Mesendoderm (in vitro differentiated cells): ENCODE results near the gene HKDC1.

Experiments
- DNase-seq: peaks from one replicate; pipeline ENCODE4 v3.0.0; 2013
- H2AK5ac ChIP-seq: 2 replicates; pipeline ENCODE4 v1.6.1; 2013; ENCODE audit warnings: low read length, inconsistent platforms
- H2BK120ac ChIP-seq: 2 replicates; pipeline ENCODE4 v1.6.1; 2013; ENCODE audit warnings: low read depth, mild to moderate bottlenecking, low read length, moderate library complexity, mixed read lengths
- H2BK15ac ChIP-seq: replicated peaks from 2 replicates; pipeline ENCODE4 v1.6.1; 2013; ENCODE audit warnings: low read depth, mild to moderate bottlenecking, moderate library complexity
- H2BK5ac ChIP-seq: 2 replicates; pipeline ENCODE4 v1.6.1; 2013; ENCODE audit warnings: low read length, inconsistent platforms
- H3K18ac ChIP-seq: 2 replicates; pipeline ENCODE4 v1.6.1; 2013; ENCODE audit warnings: mild to moderate bottlenecking, low read length, mixed read lengths
- H3K23ac ChIP-seq: one replicate; pipeline ENCODE4 v1.6.1; 2013; ENCODE audit warnings: low read length
- H3K27ac ChIP-seq: 2 replicates; pipeline ENCODE4 v1.5.1; 2013; ENCODE audit warnings: low read depth, mild to moderate bottlenecking, inconsistent platforms, low read length, moderate library complexity
- H3K27me3 ChIP-seq: 2 replicates; pipeline ENCODE4 v1.6.1; 2013; ENCODE audit warnings: low read length, control low read depth, mild to moderate bottlenecking, inconsistent platforms; ENCODE audit not compliant: insufficient read depth, poor library complexity
- H3K36me3 ChIP-seq: 2 replicates; pipeline ENCODE4 v1.6.1; 2013; ENCODE audit warnings: low read length, inconsistent platforms; ENCODE audit not compliant: control insufficient read depth, insufficient read depth
- H3K4ac ChIP-seq: one replicate; pipeline ENCODE4 v1.6.1; 2013; ENCODE audit warnings: low read depth, mild to moderate bottlenecking, low read length, moderate library complexity
- H3K4me1 ChIP-seq: 2 replicates; pipeline ENCODE4 v1.6.1; 2013; ENCODE audit warnings: low read depth, low read length, inconsistent platforms; ENCODE audit not compliant: control insufficient read depth
- H3K4me2 ChIP-seq: 2 replicates; pipeline ENCODE4 v1.6.1; 2013; ENCODE audit warnings: low read length
- H3K4me3 ChIP-seq: 2 replicates; pipeline ENCODE4 v1.5.1; 2013; ENCODE audit warnings: mild to moderate bottlenecking, low read length
- H3K56ac ChIP-seq: one replicate; pipeline ENCODE4 v1.6.1; 2013; ENCODE audit warnings: low read length
- H3K79me1 ChIP-seq: 2 replicates; pipeline ENCODE4 v1.6.1; 2013; ENCODE audit warnings: low read length, inconsistent platforms
- H3K79me2 ChIP-seq: 2 replicates; pipeline ENCODE4 v1.6.1; 2013; ENCODE audit warnings: mild to moderate bottlenecking, low read length; ENCODE audit not compliant: control insufficient read depth, insufficient read depth
- H3K9ac ChIP-seq: 2 replicates; pipeline ENCODE4 v1.6.1; 2013; ENCODE audit warnings: low read length, inconsistent platforms
- H4K5ac ChIP-seq: one replicate; pipeline ENCODE4 v1.6.1; 2013; ENCODE audit warnings: low read length
- H4K8ac ChIP-seq: one replicate; pipeline ENCODE4 v1.6.1; 2013; ENCODE audit warnings: low read depth, mild to moderate bottlenecking, control low read depth, low read length, moderate library complexity
- whole genome bisulfite sequencing: extraction: QIAGEN DNeasy Blood & Tissue Kit; methylation state at CpG from one replicate; pipeline ENCODE4 v1.1.7; 2013; ENCODE audit warnings: low lambda C conversion rate, missing lambda C conversion rate; ENCODE audit not compliant: insufficient coverage; ENCODE audit errors: extremely low coverage; 5-methylcytosine and 5-hydroxymethylcytosine counted together

Gene HKDC1

GRCh38 chr10:69213591-69214311 is 6.4 kb upstream of the HKDC1 start:
- no peak for DNase-seq
- H3K4ac ChIP-seq: no peak overlapping the region
- no peak overlapping the region for H2BK5ac ChIP-seq
- no peaks in the 10 kb centered on the region for H3K27me3 ChIP-seq
- no peak overlapping the region for H3K23ac ChIP-seq
- no peak overlapping the region for H4K5ac ChIP-seq
- no peaks in the 10 kb centered on the region for H3K79me1 ChIP-seq
- no peak overlapping the region for H2BK15ac ChIP-seq
- WGBS: no CpG with 5 or more reads among the region's 5 CpGs
- H3K56ac ChIP-seq: no peak overlapping the region
- no peaks in the 10 kb centered on the region for H3K79me2 ChIP-seq
- H3K36me3 ChIP-seq: peaks cover 2% of the 10 kb centered on the region
- no peak overlapping the region for H3K4me3 ChIP-seq
- no peak overlapping the region for H4K8ac ChIP-seq
- H3K18ac ChIP-seq: no peak overlapping the region
- H2BK120ac ChIP-seq: no peak overlapping the region
- H3K9ac ChIP-seq: no peak overlapping the region
- H2AK5ac ChIP-seq: no peak overlapping the region
- H3K4me2 ChIP-seq: no peak overlapping the region
- no peaks in the 10 kb centered on the region for H3K4me1 ChIP-seq
- no peak overlapping the region for H3K27ac ChIP-seq

GRCh38 chr10:69214666-69215131 is 5.4 kb upstream of the HKDC1 start:
- Histone ChIP-seq H4K8ac (no peak overlapping the region), H3K27me3 (no peaks in the 10 kb centered on the region), H3K56ac (no peak overlapping the region), H3K4me3 (no peak overlapping the region), H2BK15ac (no peak overlapping the region), H2AK5ac (no peak overlapping the region), H3K27ac (no peak overlapping the region), H3K23ac (no peak overlapping the region), H3K4me2 (no peak overlapping the region), H2BK120ac (no peak overlapping the region), H2BK5ac (no peak overlapping the region), H3K18ac (no peak overlapping the region), H3K79me2 (no peaks in the 10 kb centered on the region), H3K79me1 (no peaks in the 10 kb centered on the region), H3K4me1 (no peaks in the 10 kb centered on the region), H3K36me3 (no peaks in the 10 kb centered on the region), H4K5ac (no peak overlapping the region), H3K9ac (no peak overlapping the region), H3K4ac (no peak overlapping the region)
- DNase-seq: no peak
- WGBS: no CpG with 5 or more reads among the region's 6 CpGs

- Histone ChIP-seq H3K56ac (no peak overlapping the region), H3K36me3 (no peaks in the 10 kb centered on the region), H3K4ac (no peak overlapping the region), H3K9ac (no peak overlapping the region), H4K5ac (no peak overlapping the region), H3K23ac (no peak overlapping the region), H3K4me2 (no peak overlapping the region), H3K4me3 (no peak overlapping the region), H2BK120ac (no peak overlapping the region), H3K79me1 (no peaks in the 10 kb centered on the region), H3K18ac (no peak overlapping the region), H3K27me3 (no peaks in the 10 kb centered on the region), H3K27ac (no peak overlapping the region), H2AK5ac (no peak overlapping the region), H3K79me2 (no peaks in the 10 kb centered on the region), H4K8ac (no peak overlapping the region), H2BK5ac (no peak overlapping the region), H2BK15ac (no peak overlapping the region), H3K4me1 (no peaks in the 10 kb centered on the region)
- DNase-seq: no peak
- WGBS: no CpG with 5 or more reads among the region's 10 CpGs
Measured at GRCh38 chr10:69215405-69216171, 4.5 kb upstream of the HKDC1 start.

- H2AK5ac ChIP-seq: no peak overlapping the region
- no peak overlapping the region for H3K27ac ChIP-seq
Measured at GRCh38 chr10:69216577-69217118, 3.5 kb upstream of the HKDC1 start.

GRCh38 chr10:69217119-69217754 is 2.9 kb upstream of the HKDC1 start:
- H2BK120ac ChIP-seq: no peak overlapping the region
- H4K8ac ChIP-seq: peak overlapping the region; percentile 56
- peak overlapping the region; percentile 37 for H3K4ac ChIP-seq
- H3K27ac ChIP-seq: no peak overlapping the region
- H3K18ac ChIP-seq: no peak overlapping the region
- H3K9ac ChIP-seq: no peak overlapping the region
- H3K36me3 ChIP-seq: no peaks in the 10 kb centered on the region
- H3K27me3 ChIP-seq: no peaks in the 10 kb centered on the region
- H2BK5ac ChIP-seq: no peak overlapping the region
- no peak overlapping the region for H3K4me3 ChIP-seq
- H3K56ac ChIP-seq: no peak overlapping the region
- DNase-seq: peak; percentile 92
- H3K79me2 ChIP-seq: no peaks in the 10 kb centered on the region
- no CpG with 5 or more reads among the region's 4 CpGs for WGBS
- H3K79me1 ChIP-seq: no peaks in the 10 kb centered on the region
- H2BK15ac ChIP-seq: no peak overlapping the region
- no peaks in the 10 kb centered on the region for H3K4me1 ChIP-seq
- no peak overlapping the region for H3K4me2 ChIP-seq
- H2AK5ac ChIP-seq: no peak overlapping the region
- no peak overlapping the region for H4K5ac ChIP-seq
- H3K23ac ChIP-seq: no peak overlapping the region

More at GRCh38 chr10:69216577-69217118, 3.5 kb upstream of the HKDC1 start:
- Histone ChIP-seq H3K4me3 (no peak overlapping the region), H4K5ac (no peak overlapping the region), H3K9ac (no peak overlapping the region), H3K79me2 (no peaks in the 10 kb centered on the region), H2BK120ac (no peak overlapping the region), H3K36me3 (no peaks in the 10 kb centered on the region), H3K4me2 (no peak overlapping the region), H4K8ac (no peak overlapping the region), H2BK15ac (no peak overlapping the region), H3K23ac (no peak overlapping the region), H3K4me1 (no peaks in the 10 kb centered on the region), H3K79me1 (no peaks in the 10 kb centered on the region), H2BK5ac (no peak overlapping the region), H3K27me3 (no peaks in the 10 kb centered on the region), H3K18ac (no peak overlapping the region), H3K56ac (no peak overlapping the region), H3K4ac (no peak overlapping the region)
- WGBS: no CpG with 5 or more reads among the region's 11 CpGs
- DNase-seq: no peak
